SIG-M5 (cell line): ENCODE measurements around the gene ADSS1.

Experiments used
- DNase-seq: peaks from one replicate; lab custom pipeline; 2025; lab: John Stamatoyannopoulos, UW

Gene ADSS1

DNA sequence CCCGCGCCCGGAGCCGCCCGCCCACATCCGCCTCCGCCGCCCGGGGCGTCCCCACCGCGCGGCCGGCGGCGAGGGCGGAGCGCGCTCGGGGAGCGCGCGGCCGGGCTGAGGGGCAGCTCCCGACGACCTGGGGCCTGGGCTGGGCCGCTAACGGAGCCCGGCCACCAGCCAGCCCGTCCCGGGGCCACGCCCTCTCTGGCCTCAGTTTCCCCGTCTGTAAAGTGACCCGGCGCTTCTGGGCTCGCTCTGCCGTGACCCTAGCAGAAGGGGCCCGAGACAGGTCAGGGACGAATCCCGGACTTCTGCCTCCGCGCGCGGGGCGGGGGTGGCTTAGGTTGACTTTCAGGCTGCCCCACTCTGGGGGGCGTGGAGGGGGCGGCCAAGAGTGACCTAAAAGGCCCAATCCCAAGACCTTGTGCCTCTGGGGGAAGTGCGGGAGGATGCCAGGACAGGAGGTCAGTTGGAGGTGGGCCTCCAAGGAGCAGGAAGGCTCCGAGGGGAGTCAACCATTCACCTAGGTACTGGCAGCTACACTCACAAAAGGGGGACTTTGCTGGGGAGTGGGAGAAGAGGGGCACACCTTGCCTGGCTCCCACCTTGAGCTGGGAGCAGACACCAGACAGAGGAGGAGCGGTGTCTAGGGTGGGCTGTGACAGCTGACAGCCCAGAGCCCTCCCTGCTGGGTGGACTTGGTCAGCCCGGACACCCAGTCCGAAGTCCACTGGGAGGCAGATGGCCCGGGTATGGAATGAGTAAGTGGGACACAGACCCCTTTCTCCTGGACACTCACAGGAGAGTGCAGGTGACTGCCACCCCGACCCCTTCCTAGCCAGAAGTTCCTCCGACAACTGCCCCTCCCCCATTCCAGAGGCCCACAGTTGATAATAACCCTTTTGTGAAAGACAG, 72.0 kb downstream of the ADSS1 start:
- no peak for DNase-seq

DNA sequence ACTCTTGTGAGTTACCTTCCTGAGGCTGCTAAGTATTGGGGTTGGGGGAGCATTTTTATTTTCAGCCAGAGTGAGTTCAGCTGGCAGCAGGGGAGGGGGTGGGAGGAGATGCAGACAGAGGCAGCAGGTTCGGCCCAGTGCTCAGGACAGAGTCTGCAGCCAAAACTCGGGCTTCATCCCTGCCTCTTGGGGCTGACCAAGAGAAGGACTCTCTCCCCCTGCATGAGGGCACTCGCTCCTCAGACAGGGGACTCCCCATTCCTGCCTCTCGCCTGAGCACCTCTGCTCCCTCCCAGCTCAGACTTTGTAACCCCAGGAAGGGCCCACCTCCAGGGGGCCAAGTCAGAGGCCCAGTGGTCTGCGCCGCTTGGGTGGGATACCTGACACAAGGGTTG, 72.7 kb downstream of the ADSS1 start:
- DNase-seq = no peak
